Vagina (tissue), 2 donors: ENCODE data around the gene CACNA1C.

Experiments
- POLR2A ChIP-seq, 2 donors: fragments of 450-650 bp; IDR thresholded peaks; one replicate each; pipeline ENCODE4 v1.6.1; 2017; ENCODE audit warnings: antibody characterized with exemption in 2 of 2, mild to moderate bottlenecking in 2 of 2, moderate library complexity in 2 of 2
- TF ChIP-seq, protein P1 (sequence below), 3 experiments: fragments of 450-650 bp in 2 of 3; fragments of 200-600 bp in 1 of 3; sonication (generic) in 1 of 3; IDR thresholded peaks; one replicate each; pipeline ENCODE4 v1.5.1; 2017 to 2019; ENCODE audit warnings: antibody characterized with exemption in 3 of 3, mild to moderate bottlenecking in 2 of 3, moderate library complexity in 2 of 3

DNA sequence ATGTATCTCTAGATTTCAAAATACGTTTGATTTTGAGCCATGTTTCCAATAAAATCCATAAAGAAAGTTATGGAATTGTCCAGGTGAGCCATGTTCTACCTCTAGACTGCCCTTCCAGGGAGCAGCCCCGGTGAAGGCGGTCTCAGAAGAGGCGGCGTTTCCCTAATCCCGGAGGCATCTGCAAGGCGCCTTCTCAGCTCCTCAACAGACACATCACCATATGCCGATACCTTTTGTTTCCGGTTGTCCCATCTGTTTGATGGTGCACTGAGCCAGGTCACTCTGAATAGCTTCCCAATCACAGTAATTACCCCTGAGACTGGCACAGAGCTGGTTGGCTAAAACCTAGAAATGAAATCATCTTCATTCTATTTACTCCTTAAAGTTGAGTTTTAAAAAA lies 436.5 kb downstream of the CACNA1C start:
- TF ChIP-seq, protein P1, sequence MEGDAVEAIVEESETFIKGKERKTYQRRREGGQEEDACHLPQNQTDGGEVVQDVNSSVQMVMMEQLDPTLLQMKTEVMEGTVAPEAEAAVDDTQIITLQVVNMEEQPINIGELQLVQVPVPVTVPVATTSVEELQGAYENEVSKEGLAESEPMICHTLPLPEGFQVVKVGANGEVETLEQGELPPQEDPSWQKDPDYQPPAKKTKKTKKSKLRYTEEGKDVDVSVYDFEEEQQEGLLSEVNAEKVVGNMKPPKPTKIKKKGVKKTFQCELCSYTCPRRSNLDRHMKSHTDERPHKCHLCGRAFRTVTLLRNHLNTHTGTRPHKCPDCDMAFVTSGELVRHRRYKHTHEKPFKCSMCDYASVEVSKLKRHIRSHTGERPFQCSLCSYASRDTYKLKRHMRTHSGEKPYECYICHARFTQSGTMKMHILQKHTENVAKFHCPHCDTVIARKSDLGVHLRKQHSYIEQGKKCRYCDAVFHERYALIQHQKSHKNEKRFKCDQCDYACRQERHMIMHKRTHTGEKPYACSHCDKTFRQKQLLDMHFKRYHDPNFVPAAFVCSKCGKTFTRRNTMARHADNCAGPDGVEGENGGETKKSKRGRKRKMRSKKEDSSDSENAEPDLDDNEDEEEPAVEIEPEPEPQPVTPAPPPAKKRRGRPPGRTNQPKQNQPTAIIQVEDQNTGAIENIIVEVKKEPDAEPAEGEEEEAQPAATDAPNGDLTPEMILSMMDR (IDR thresholded peaks at IDR 0.05), result no peak
- no peak for TF ChIP-seq POLR2A (IDR thresholded peaks at IDR 0.05)
